ES-I3 (cell line): Measurements from ENCODE around the gene TSC22D3.
"Not testable (repeated sequence)": the region's sequence is repeated elsewhere in the genome, so short reads cannot be mapped to it uniquely, and the experiment has no call there.

ENCODE experiments used
- H3K36me3 ChIP-seq: 2 replicates; pipeline ENCODE4 v1.6.1; 2013; ENCODE audit warnings: mild to moderate bottlenecking, low read length, control low read depth, moderate library complexity; ENCODE audit not compliant: insufficient read depth
- H3K4me1 ChIP-seq: 2 replicates; pipeline ENCODE4 v1.6.1; 2013; ENCODE audit warnings: mild to moderate bottlenecking, control low read depth, low read length; ENCODE audit not compliant: insufficient read depth
- H3K9ac ChIP-seq: 2 replicates; pipeline ENCODE4 v1.6.1; 2013; ENCODE audit warnings: low read depth, mild to moderate bottlenecking, low read length, moderate library complexity
- H3K9me3 ChIP-seq: 2 replicates; pipeline ENCODE4 v1.6.1; 2013; ENCODE audit warnings: mild to moderate bottlenecking, low read length, moderate library complexity; ENCODE audit not compliant: control insufficient read depth, insufficient read depth

The TSC22D3 gene

DNA sequence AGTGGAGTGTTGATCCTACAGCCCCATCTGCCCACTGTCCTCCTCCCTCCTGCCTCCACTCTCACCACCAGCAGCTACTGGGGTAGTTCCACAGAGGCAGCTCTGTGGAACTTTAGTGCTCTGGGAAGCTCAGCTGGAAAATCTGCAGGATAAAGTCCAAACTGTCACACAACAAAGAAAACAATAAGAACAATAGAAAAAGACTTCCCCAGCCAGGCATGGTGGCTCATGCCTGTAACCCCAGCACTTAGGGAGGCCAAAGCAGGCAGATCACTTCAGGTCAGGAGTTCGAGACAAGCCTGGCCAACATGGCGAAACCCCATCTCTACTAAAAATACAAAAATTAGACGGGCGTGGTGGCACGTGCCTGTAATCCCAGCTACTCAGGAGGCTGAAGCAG is 106.9 kb downstream of the TSC22D3 start:
- H3K9me3 ChIP-seq, H3K36me3 ChIP-seq, H3K9ac ChIP-seq: not testable (repeated sequence)
- H3K4me1 ChIP-seq, result peaks cover 14% of the 10 kb centered on the region

DNA sequence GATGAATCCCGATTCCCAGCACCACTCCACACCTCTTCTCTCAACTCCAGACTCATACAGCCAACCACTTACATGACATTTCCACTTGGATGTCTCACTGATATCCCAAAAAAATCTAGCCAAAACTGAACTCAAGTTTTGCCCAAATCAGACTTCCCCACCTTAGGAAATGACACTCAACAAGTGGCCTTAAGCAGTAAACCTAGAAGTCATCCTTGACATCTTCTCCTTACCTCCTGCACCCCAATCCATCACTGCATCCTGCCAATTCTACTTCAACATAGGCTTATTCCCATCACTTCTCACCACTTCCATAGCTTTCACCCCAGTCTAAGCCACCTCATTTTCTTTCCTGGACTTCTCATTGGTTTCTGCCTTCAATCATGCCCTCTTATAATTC is 108.2 kb downstream of the TSC22D3 start:
- H3K9ac ChIP-seq, result no peak overlapping the region
- no peaks in the 10 kb centered on the region for H3K9me3 ChIP-seq
- no peaks in the 10 kb centered on the region for H3K36me3 ChIP-seq
- H3K4me1 ChIP-seq, result peaks cover 14% of the 10 kb centered on the region

DNA sequence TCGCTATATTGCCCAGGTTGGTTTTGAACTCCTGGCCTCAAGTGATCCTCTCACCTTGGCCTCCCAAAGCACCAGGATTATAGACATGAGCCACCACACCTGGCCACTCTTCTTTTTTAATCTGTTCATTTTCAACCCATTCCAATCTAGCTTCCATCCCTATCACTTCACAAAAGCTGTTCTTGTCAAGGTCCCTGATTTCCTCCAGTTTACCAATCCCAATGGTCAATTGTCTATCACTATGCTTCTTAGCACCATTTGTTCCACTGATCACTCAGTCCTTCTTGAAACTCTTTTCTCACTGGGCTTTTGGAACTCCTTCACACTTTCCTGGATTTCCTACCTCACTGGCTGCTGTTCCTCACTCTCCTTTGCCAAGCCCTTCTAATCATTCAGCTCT is 108.7 kb downstream of the TSC22D3 start:
- Histone ChIP-seq H3K36me3 (no peaks in the 10 kb centered on the region), H3K9ac (no peak overlapping the region), H3K4me1 (peaks cover 18% of the 10 kb centered on the region), H3K9me3 (no peaks in the 10 kb centered on the region)
